Subcutaneous abdominal adipose tissue (tissue), 5 donors: ENCODE measurements around the gene PAF1.

Source experiments
- H3K27ac ChIP-seq: one replicate; pipeline ENCODE4 v1.7.0; 2013; ENCODE audit warnings: low read depth, mild to moderate bottlenecking, inconsistent platforms, low read length, moderate library complexity
- H3K27me3 ChIP-seq, 5 donors: one replicate each; pipeline ENCODE4 v1.7.0; 2013; ENCODE audit warnings: low read length in 5 of 5, inconsistent platforms in 1 of 5; ENCODE audit not compliant: control insufficient read depth in 5 of 5, insufficient read depth in 4 of 5
- H3K36me3 ChIP-seq, 5 donors: one replicate each; pipeline ENCODE4 v1.7.0; 2013; ENCODE audit warnings: low read length in 5 of 5; ENCODE audit not compliant: control insufficient read depth in 5 of 5, insufficient read depth in 5 of 5
- H3K4me1 ChIP-seq, 5 donors: one replicate each; pipeline ENCODE4 v1.7.0; 2013; ENCODE audit warnings: low read length in 5 of 5, mild to moderate bottlenecking in 3 of 5, moderate library complexity in 1 of 5; ENCODE audit not compliant: control insufficient read depth in 5 of 5, insufficient read depth in 5 of 5
- H3K4me3 ChIP-seq, 5 donors: one replicate each; pipeline ENCODE4 v1.7.0; 2013; ENCODE audit warnings: low read length in 5 of 5, low read depth in 1 of 5
- H3K9ac ChIP-seq, 5 donors: one replicate each; pipeline ENCODE4 v1.7.0; 2013; ENCODE audit warnings: low read length in 5 of 5, mild to moderate bottlenecking in 4 of 5, moderate library complexity in 3 of 5
- H3K9me3 ChIP-seq, 5 donors: one replicate each; pipeline ENCODE4 v1.7.0; 2013; ENCODE audit warnings: low read length in 5 of 5; ENCODE audit not compliant: control insufficient read depth in 5 of 5
- donor health status: healthy.
- donor health status: healthy.
- donor health status: healthy.
- donor health status: healthy.
- donor health status: healthy.

PAF1 gene

GRCh38 chr19:39428283-39429112 lies 37.6 kb upstream of the PAF1 start:
- H3K9ac ChIP-seq: peak overlapping the region in 2 of 5 donors; percentile 63 to 64
- peaks cover 0 to 34% (median 24%) of the 10 kb centered on the region in 5 donors for H3K36me3 ChIP-seq
- peaks cover 4 to 25% (median 14%) of the 10 kb centered on the region in 5 donors for H3K4me1 ChIP-seq
- H3K4me3 ChIP-seq: peak overlapping the region in 2 of 5 donors; percentile 4 to 22
- H3K27me3 ChIP-seq: no peaks in the 10 kb centered on the region
- H3K9me3 ChIP-seq: no peaks in the 10 kb centered on the region
- H3K27ac ChIP-seq: peak overlapping the region; percentile 23

DNA sequence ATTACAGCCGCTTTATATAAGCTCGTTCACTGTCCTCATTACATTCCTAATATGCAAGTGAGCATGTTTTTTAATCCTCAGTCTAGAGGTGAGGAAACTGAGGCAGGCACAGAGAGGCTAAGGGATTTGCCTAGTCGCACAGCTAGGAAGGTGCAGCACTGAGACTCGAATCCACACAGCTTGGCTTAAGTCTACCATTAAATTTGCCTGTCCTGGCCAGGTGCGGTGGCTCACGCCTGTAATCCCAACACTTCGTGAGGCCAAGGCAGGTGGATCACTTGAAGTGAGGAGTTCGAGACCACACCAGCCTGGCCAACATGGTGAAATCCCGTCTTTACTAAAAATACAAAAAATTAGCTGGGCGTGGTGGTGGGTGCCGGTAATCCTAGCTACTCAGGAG lies 36.8 kb upstream of the PAF1 start:
- no peak overlapping the region for H3K9ac ChIP-seq
- H3K9me3 ChIP-seq: no peaks in the 10 kb centered on the region
- H3K4me3 ChIP-seq: no peak overlapping the region
- no peaks in the 10 kb centered on the region for H3K27me3 ChIP-seq
- H3K36me3 ChIP-seq: peaks cover 0 to 34% (median 24%) of the 10 kb centered on the region in 5 donors
- no peak overlapping the region for H3K27ac ChIP-seq
- H3K4me1 ChIP-seq: peaks cover 4 to 24% (median 14%) of the 10 kb centered on the region in 5 donors

- H3K9ac ChIP-seq: no peak overlapping the region
These were observed 35.3 kb upstream of the PAF1 start for GRCh38 chr19:39426170-39426569.

GRCh38 chr19:39425744-39426143 lies 34.8 kb upstream of the PAF1 start:
- Histone ChIP-seq H3K36me3 (peaks cover 0 to 42% (median 34%) of the 10 kb centered on the region in 5 donors), H3K9me3 (no peaks in the 10 kb centered on the region), H3K9ac (no peak overlapping the region), H3K27ac (no peak overlapping the region), H3K27me3 (no peaks in the 10 kb centered on the region), H3K4me3 (no peak overlapping the region), H3K4me1 (peaks cover 4 to 18% (median 13%) of the 10 kb centered on the region in 5 donors)

More at GRCh38 chr19:39426170-39426569, 35.3 kb upstream of the PAF1 start:
- Histone ChIP-seq H3K36me3 (peaks cover 0 to 37% (median 30%) of the 10 kb centered on the region in 5 donors), H3K4me3 (no peak overlapping the region), H3K27ac (no peak overlapping the region), H3K27me3 (no peaks in the 10 kb centered on the region), H3K9me3 (no peaks in the 10 kb centered on the region), H3K4me1 (peaks cover 4 to 22% (median 14%) of the 10 kb centered on the region in 5 donors)

- Histone ChIP-seq H3K9ac (no peak overlapping the region), H3K36me3 (peaks cover 0 to 50% (median 41%) of the 10 kb centered on the region in 5 donors), H3K27ac (no peak overlapping the region), H3K9me3 (no peaks in the 10 kb centered on the region), H3K4me3 (no peak overlapping the region), H3K27me3 (no peaks in the 10 kb centered on the region), H3K4me1 (peaks cover 4 to 14% (median 10%) of the 10 kb centered on the region in 5 donors)
These were observed 34.0 kb upstream of the PAF1 start for GRCh38 chr19:39424934-39425333.

DNA sequence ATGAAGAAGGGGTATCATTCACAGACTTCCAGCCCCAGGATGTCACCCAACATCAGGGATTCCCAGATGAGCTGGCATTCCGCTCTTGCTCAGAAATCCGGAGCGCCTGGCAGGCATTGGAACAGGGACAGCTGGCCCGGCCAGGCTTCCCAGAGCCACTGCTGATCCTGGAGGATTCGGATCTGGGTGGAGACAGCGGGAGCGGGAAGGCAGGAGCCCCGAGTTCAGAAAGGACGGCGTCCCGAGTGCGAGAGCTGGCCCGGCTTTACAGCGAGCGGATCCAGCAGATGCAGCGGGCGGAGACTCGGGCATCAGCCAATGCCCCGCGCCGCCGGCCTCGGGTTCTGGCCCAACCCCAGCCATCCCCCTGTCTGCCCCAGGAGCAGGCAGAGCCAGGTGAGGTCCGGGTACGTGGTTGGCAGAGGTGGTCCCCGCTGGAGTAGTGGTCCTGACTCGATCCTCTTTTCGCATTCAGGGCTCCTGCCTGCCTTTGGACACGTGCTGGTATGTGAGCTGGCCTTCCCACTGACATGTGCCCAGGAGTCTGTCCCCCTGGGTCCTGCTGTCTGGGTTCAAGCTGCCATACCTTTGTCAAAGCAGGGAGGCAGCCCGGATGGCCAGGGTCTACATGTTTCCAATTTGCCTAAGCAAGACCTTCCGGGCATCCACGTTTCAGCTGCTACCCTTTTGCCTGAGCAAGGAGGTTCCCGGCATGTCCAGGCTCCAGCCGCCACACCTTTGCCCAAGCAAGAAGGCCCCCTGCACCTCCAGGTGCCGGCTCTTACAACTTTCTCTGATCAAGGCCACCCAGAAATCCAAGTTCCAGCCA lies 32.6 kb upstream of the PAF1 start:
- no peaks in the 10 kb centered on the region for H3K9me3 ChIP-seq
- no peaks in the 10 kb centered on the region for H3K27me3 ChIP-seq
- no peak overlapping the region for H3K9ac ChIP-seq
- no peak overlapping the region for H3K27ac ChIP-seq
- H3K4me3 ChIP-seq: no peak overlapping the region
- peaks cover under 1 to 8% (median 5%) of the 10 kb centered on the region in 5 donors for H3K4me1 ChIP-seq
- H3K36me3 ChIP-seq: peaks cover 0 to 59% (median 48%) of the 10 kb centered on the region in 5 donors

GRCh38 chr19:39422020-39422419 lies 31.1 kb upstream of the PAF1 start:
- Histone ChIP-seq H3K27ac (no peak overlapping the region), H3K36me3 (peaks cover 0 to 71% (median 54%) of the 10 kb centered on the region in 5 donors), H3K9me3 (no peaks in the 10 kb centered on the region)

DNA sequence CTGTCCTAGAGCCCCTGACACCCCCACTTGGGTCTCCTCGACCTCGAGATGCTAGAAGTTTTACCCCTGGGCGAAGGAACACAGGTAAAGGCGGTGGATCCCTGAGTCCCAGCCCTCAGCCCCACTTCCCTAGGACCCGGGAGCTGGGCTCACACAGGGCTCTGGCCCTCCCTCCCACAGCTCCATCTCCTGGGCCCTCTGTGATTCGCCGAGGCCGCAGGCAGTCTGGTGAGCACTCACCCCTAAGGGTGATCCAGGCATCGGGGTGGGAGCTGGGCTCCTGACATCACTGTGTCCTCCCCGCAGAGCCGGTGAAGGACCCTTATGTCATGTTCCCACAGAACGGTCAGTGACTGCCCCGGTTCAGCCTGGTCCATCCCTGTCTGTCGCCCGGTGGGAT lies 29.9 kb upstream of the PAF1 start:
- Histone ChIP-seq H3K27me3 (no peaks in the 10 kb centered on the region), H3K36me3 (peaks cover 0 to 84% (median 59%) of the 10 kb centered on the region in 5 donors)

More at GRCh38 chr19:39422020-39422419, 31.1 kb upstream of the PAF1 start:
- Histone ChIP-seq H3K4me3 (no peak overlapping the region), H3K27me3 (no peaks in the 10 kb centered on the region), H3K4me1 (no peaks in the 10 kb centered on the region), H3K9ac (no peak overlapping the region)

GRCh38 chr19:39419003-39419402 lies 28.1 kb upstream of the PAF1 start:
- Histone ChIP-seq H3K27me3 (no peaks in the 10 kb centered on the region), H3K4me3 (no peak overlapping the region), H3K9me3 (no peaks in the 10 kb centered on the region), H3K4me1 (peaks cover 5 to 23% (median 21%) of the 10 kb centered on the region in 5 donors), H3K27ac (no peak overlapping the region), H3K9ac (no peak overlapping the region), H3K36me3 (peaks cover 0 to 74% (median 53%) of the 10 kb centered on the region in 5 donors)

More for the DNA sequence above, 29.9 kb upstream of the PAF1 start:
- H3K9ac ChIP-seq: no peak overlapping the region
- H3K4me3 ChIP-seq: no peak overlapping the region
- H3K9me3 ChIP-seq: no peaks in the 10 kb centered on the region
- no peak overlapping the region for H3K27ac ChIP-seq
- peaks cover 0 to 5% (median 4%) of the 10 kb centered on the region in 5 donors for H3K4me1 ChIP-seq
